ENCODE measurements around the gene GNPDA1.
"Not testable (repeated sequence)": the region's sequence is repeated elsewhere in the genome, so short reads cannot be mapped to it uniquely, and the experiment has no call there.

GNPDA1 gene

DNA sequence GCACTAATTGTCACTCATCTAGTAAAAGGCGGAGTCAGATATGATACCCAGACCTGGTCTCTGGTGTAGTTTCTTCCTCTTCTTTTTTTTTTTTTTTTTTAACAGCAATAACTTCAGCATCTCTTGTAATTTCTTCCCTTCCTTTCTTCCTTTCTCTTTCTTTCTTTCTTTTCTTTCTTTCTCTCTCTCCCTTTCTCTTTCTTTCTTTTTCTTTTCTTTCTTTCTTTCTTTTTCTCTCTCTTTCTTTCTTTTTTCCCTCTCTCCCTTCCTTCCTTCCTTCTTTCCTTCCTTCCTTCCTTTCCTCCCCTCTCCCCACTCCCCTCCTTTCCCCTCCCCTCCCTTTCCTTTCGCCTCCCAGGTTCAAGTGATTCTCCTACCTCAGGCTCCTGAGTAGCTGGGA, 25.9 kb upstream of the GNPDA1 start:
- H3K4me1 ChIP-seq (ENCODE audit: control insufficient read depth in 1 of 2, insufficient read depth in 2 of 2, low read length in 2 of 2): no peaks in the 10 kb centered on the region
- H3K4me3 ChIP-seq (ENCODE audit: low read depth in 1 of 2, low read length in 2 of 2): no peak overlapping the region
- no peaks in the 10 kb centered on the region for H3K36me3 ChIP-seq (ENCODE audit: control insufficient read depth in 1 of 2, insufficient read depth in 2 of 2, low read length in 2 of 2)
- H3K9me3 ChIP-seq (ENCODE audit: control insufficient read depth in 1 of 2, low read length in 2 of 2): no peaks in the 10 kb centered on the region
- no peak overlapping the region for H3K27ac ChIP-seq (ENCODE audit: low read length)
- H3K27me3 ChIP-seq (ENCODE audit: low read depth, low read length): no peaks in the 10 kb centered on the region

DNA sequence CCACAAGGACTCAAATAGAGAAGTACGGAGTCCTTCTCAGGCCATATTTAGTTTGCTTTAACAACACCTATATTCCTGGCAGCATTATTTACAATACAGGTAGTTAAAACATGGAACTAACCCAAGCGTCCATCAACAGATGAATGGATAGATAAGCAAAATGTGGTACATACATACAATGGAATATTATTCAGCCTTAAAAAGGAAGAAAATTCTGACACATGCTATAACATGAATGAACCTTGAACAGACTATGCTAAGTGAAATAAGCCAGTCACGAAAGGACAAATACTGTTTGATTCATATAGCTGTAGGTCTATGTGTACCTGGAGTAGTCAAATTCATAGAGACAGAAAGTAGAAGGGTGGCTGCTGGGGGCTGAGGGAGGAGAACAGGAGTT, 24.8 kb upstream of the GNPDA1 start:
- H3K36me3 ChIP-seq (ENCODE audit: control insufficient read depth in 1 of 2, insufficient read depth in 2 of 2, low read length in 2 of 2); H3K27ac ChIP-seq (ENCODE audit: low read length); H3K4me3 ChIP-seq (ENCODE audit: low read depth in 1 of 2, low read length in 2 of 2); H3K9me3 ChIP-seq (ENCODE audit: control insufficient read depth in 1 of 2, low read length in 2 of 2); H3K4me1 ChIP-seq (ENCODE audit: control insufficient read depth in 1 of 2, insufficient read depth in 2 of 2, low read length in 2 of 2); H3K27me3 ChIP-seq (ENCODE audit: low read depth, low read length): not testable (repeated sequence)

- H3K27me3 ChIP-seq (ENCODE audit: low read depth, low read length): no peaks in the 10 kb centered on the region
- no peak overlapping the region for H3K27ac ChIP-seq (ENCODE audit: low read length)
- H3K4me1 ChIP-seq (ENCODE audit: control insufficient read depth in 1 of 2, insufficient read depth in 2 of 2, low read length in 2 of 2): no peaks in the 10 kb centered on the region
- no peaks in the 10 kb centered on the region for H3K9me3 ChIP-seq (ENCODE audit: control insufficient read depth in 1 of 2, low read length in 2 of 2)
- H3K36me3 ChIP-seq (ENCODE audit: control insufficient read depth in 1 of 2, insufficient read depth in 2 of 2, low read length in 2 of 2): no peaks in the 10 kb centered on the region
- H3K4me3 ChIP-seq (ENCODE audit: low read depth in 1 of 2, low read length in 2 of 2): no peak overlapping the region
Measured at GRCh38 chr5:142036918-142037317, 24.1 kb upstream of the GNPDA1 start.

DNA sequence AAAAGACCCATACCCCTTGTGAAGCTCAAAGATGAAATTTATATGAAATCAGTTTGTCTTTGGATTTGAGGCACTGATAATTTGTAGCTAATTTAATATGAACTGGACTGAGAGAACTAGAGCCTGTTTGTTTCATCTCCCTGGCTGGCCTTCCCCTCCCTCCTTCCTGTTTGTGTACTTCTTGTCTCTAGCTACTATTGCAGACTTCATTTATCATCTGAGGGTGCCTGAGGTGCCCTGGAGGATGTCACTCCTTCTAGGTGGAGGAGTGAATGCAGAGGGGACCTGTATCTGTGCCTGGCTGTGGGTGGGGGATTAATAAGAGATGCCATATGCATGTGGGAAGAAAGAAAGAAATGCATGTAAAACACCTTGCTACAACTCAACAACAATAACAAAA, 22.2 kb upstream of the GNPDA1 start:
- H3K4me1 ChIP-seq (ENCODE audit: control insufficient read depth in 1 of 2, insufficient read depth in 2 of 2, low read length in 2 of 2): no peaks in the 10 kb centered on the region
- no peaks in the 10 kb centered on the region for H3K27me3 ChIP-seq (ENCODE audit: low read depth, low read length)
- H3K4me3 ChIP-seq (ENCODE audit: low read depth in 1 of 2, low read length in 2 of 2): no peak overlapping the region
- no peaks in the 10 kb centered on the region for H3K9me3 ChIP-seq (ENCODE audit: control insufficient read depth in 1 of 2, low read length in 2 of 2)
- H3K27ac ChIP-seq (ENCODE audit: low read length): no peak overlapping the region
- H3K36me3 ChIP-seq (ENCODE audit: control insufficient read depth in 1 of 2, insufficient read depth in 2 of 2, low read length in 2 of 2): no peaks in the 10 kb centered on the region

DNA sequence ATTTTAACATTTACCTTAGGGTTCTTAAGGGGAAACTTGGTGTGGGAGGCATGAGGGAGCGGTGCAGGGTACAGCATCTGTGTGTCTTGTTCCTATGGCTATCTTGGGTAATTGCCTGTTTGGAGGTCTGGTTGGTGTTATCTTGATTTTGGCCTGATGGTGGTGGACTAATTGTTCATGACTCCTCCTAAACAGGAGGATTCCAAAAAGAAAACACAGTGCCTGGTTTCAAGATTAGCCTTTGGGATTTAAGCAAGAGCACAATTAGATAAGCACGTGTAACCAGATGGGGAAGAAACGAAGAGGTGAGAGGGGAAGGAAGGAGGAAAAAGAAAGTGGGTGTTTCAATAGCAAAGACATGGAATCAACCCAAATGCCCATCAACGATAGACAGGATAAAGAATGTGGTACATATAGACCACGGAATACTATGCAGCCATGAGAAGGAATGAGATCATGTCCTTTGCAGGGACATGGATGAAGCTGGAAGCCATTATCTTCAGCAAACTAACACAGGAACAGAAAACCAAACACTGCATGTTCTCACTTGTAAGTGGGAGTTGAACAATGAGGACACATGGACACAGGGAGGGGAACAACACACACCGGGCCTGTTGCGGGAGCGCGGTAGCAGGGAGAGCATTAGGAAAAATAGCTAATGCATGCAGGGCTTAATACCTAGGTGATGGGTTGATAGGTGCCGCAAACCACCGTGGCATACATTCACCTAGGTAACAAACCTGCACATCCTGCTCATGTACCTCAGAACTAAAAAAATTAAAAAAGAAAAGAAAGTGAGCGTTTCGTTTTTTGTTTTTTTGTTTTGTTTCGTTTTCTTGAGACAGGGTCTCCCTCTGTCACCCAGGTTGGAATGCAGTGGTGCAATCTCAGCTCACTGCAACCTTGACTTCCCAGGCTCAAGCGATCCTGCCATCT, 21.1 kb upstream of the GNPDA1 start:
- not testable (repeated sequence) for H3K27me3 ChIP-seq (ENCODE audit: low read depth, low read length); H3K36me3 ChIP-seq (ENCODE audit: control insufficient read depth in 1 of 2, insufficient read depth in 2 of 2, low read length in 2 of 2); H3K4me3 ChIP-seq (ENCODE audit: low read depth in 1 of 2, low read length in 2 of 2); H3K4me1 ChIP-seq (ENCODE audit: control insufficient read depth in 1 of 2, insufficient read depth in 2 of 2, low read length in 2 of 2); H3K27ac ChIP-seq (ENCODE audit: low read length); H3K9me3 ChIP-seq (ENCODE audit: control insufficient read depth in 1 of 2, low read length in 2 of 2)

DNA sequence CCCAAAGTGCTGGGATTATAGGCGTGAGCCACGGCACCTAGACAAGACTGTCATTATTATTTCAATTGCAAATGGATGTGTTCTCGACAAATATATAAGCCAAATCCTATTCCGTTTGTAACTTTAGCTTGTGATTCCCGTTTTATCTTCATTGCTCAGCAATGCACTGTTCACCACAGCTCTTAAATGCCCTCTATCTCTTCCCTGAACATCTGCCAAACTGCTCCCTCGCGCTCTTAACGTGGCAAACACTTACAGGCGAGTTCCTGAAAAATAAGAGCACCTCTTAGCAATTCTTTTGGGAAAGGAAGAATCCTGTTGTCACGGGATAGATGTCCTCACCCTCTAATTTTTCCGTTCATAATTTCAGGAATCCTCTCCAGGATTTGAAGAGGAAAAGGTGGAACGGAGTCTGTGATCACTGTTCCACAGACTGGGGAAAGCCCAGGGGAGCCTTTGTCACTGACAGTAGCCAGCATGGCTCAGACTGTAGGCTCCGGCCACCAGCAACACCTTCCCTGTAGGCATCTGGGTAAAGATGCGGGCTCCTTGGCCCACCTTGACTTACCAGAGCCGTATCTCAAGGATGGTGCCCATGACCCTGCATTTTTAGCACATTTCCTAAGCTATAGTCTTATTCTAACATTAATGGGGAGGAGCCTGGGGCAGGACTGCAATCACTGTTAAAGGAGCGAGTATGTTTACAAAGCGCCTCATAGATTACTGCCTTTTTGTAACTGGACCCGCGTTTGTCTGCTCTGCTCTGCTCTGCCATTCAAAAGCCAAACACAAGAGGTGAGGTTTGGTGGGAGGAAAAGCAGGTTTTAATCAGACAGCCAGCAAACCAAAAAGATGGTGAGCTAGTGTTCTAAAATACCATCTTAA, 20.2 kb upstream of the GNPDA1 start:
- H3K27me3 ChIP-seq (ENCODE audit: low read depth, low read length): no peaks in the 10 kb centered on the region
- H3K4me3 ChIP-seq (ENCODE audit: low read depth in 1 of 2, low read length in 2 of 2): no peak overlapping the region
- H3K27ac ChIP-seq (ENCODE audit: low read length): no peak overlapping the region
- no peaks in the 10 kb centered on the region for H3K9me3 ChIP-seq (ENCODE audit: control insufficient read depth in 1 of 2, low read length in 2 of 2)
- no peaks in the 10 kb centered on the region for H3K36me3 ChIP-seq (ENCODE audit: control insufficient read depth in 1 of 2, insufficient read depth in 2 of 2, low read length in 2 of 2)
- no peaks in the 10 kb centered on the region for H3K4me1 ChIP-seq (ENCODE audit: control insufficient read depth in 1 of 2, insufficient read depth in 2 of 2, low read length in 2 of 2)

DNA sequence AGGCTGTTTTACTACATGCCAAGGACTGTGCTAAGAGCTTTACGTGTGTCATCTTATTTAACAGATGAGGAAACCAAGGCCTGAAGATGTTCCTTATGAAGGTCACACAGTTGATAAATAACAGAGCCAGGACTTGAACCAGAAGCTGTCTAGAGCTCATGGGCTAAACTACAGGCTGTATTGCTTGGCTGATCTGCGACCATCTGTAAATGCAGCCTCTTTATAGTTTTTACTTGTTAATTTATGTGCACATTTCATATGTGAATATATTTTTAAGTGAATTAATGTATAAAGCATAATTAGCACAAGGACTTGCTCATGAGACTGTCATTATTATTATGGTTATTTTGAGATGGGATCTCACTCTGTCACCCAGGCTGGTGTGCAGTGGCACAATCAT, 19.3 kb upstream of the GNPDA1 start:
- Histone ChIP-seq H3K36me3 (ENCODE audit: control insufficient read depth in 1 of 2, insufficient read depth in 2 of 2, low read length in 2 of 2) (no peaks in the 10 kb centered on the region), H3K27ac (ENCODE audit: low read length) (no peak overlapping the region), H3K4me3 (ENCODE audit: low read depth in 1 of 2, low read length in 2 of 2) (no peak overlapping the region), H3K27me3 (ENCODE audit: low read depth, low read length) (no peaks in the 10 kb centered on the region), H3K9me3 (ENCODE audit: control insufficient read depth in 1 of 2, low read length in 2 of 2) (no peaks in the 10 kb centered on the region), H3K4me1 (ENCODE audit: control insufficient read depth in 1 of 2, insufficient read depth in 2 of 2, low read length in 2 of 2) (no peaks in the 10 kb centered on the region)

DNA sequence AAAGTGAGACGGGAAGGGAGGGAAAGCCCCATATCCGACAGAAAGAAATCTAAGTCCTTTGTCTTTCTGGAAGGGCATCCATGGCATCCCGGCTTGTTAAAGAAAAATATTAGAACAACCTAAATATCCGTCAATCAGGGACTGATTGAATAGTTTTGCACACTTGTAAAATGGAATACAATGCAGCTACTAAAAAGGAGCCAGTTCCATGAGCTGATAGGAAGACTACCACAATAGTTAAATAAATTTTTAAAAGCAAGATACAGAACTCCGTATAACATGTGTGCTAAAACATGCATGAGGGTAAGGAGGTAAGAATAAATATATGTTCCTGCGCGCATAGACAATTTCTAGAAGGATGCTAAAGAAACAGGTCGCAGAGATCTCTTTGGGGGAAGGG, 12.8 kb upstream of the GNPDA1 start:
- Histone ChIP-seq H3K27ac (ENCODE audit: low read length) (peak overlapping the region; percentile 93), H3K27me3 (ENCODE audit: low read depth, low read length) (no peaks in the 10 kb centered on the region), H3K36me3 (ENCODE audit: control insufficient read depth in 1 of 2, insufficient read depth in 2 of 2, low read length in 2 of 2) (no peaks in the 10 kb centered on the region), H3K4me3 (ENCODE audit: low read depth in 1 of 2, low read length in 2 of 2) (peak overlapping the region in 1 of 2 donors; percentile 54), H3K9me3 (ENCODE audit: control insufficient read depth in 1 of 2, low read length in 2 of 2) (peaks cover 0 to 2% of the 10 kb centered on the region in 2 donors), H3K4me1 (ENCODE audit: control insufficient read depth in 1 of 2, insufficient read depth in 2 of 2, low read length in 2 of 2) (peaks cover 0 to 4% of the 10 kb centered on the region in 2 donors)

DNA sequence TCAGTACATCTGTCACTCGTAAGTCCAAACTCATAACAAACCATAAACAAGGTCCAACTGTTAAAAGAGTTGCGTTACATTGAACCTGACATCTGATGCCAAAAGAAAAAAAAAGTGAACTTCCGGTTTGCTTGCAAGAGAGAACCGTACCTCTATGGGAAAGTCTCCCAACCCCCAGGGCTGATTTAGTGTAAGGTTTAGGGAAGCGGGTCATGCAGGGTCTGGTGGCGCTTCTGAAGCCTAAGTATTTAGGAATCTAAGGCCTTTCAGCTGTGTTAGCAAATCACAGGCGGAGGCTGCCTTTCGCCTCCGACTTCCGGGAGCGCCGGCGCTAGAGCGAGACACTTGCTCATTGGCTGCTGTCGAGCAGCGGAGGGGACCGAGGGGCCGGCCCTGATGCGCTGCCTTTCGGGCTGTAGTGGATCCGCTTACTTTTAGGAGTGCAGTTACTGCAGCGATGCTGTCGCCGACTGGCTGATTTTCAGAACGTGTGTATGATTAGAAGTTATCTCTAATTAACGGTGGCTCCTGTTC, 12.0 kb upstream of the GNPDA1 start:
- Histone ChIP-seq H3K27ac (ENCODE audit: low read length) (peak overlapping the region; percentile 93), H3K4me3 (ENCODE audit: low read depth in 1 of 2, low read length in 2 of 2) (peak overlapping the region; percentile 54 to 77), H3K36me3 (ENCODE audit: control insufficient read depth in 1 of 2, insufficient read depth in 2 of 2, low read length in 2 of 2) (no peaks in the 10 kb centered on the region), H3K4me1 (ENCODE audit: control insufficient read depth in 1 of 2, insufficient read depth in 2 of 2, low read length in 2 of 2) (peaks cover 0 to 4% of the 10 kb centered on the region in 2 donors), H3K27me3 (ENCODE audit: low read depth, low read length) (no peaks in the 10 kb centered on the region), H3K9me3 (ENCODE audit: control insufficient read depth in 1 of 2, low read length in 2 of 2) (peaks cover 0 to 4% of the 10 kb centered on the region in 2 donors)

DNA sequence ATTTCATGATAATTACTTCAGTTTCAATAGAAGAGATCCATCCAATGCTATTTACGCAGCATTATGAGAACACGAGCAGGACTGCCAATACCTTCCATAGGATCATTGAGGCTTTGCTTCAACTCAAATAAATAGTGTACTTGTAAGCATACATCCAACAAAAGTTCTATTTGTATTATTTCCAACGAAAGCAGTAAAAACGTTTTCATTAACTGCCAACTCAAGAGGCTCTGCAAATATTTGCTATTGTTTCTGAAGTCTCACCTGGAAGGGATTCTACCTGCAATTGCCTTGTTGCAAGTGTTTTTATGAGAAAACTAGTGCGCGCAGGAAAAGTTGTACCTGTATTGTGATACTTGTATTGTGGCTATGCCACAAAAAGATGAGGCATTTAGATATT, 11.0 kb upstream of the GNPDA1 start:
- no peak overlapping the region for H3K4me3 ChIP-seq (ENCODE audit: low read depth in 1 of 2, low read length in 2 of 2)
- no peak overlapping the region for H3K27ac ChIP-seq (ENCODE audit: low read length)
- H3K27me3 ChIP-seq (ENCODE audit: low read depth, low read length): no peaks in the 10 kb centered on the region
- H3K36me3 ChIP-seq (ENCODE audit: control insufficient read depth in 1 of 2, insufficient read depth in 2 of 2, low read length in 2 of 2): no peaks in the 10 kb centered on the region
- H3K9me3 ChIP-seq (ENCODE audit: control insufficient read depth in 1 of 2, low read length in 2 of 2): peaks cover 0 to 4% of the 10 kb centered on the region in 2 donors
- H3K4me1 ChIP-seq (ENCODE audit: control insufficient read depth in 1 of 2, insufficient read depth in 2 of 2, low read length in 2 of 2): peaks cover 0 to 4% of the 10 kb centered on the region in 2 donors

GRCh38 chr5:142020122-142020659, 7.4 kb upstream of the GNPDA1 start:
- H3K27me3 ChIP-seq (ENCODE audit: low read depth, low read length): no peaks in the 10 kb centered on the region
- H3K27ac ChIP-seq (ENCODE audit: low read length): no peak overlapping the region
- no peaks in the 10 kb centered on the region for H3K36me3 ChIP-seq (ENCODE audit: control insufficient read depth in 1 of 2, insufficient read depth in 2 of 2, low read length in 2 of 2)
- peaks cover 0 to under 1% of the 10 kb centered on the region in 2 donors for H3K4me1 ChIP-seq (ENCODE audit: control insufficient read depth in 1 of 2, insufficient read depth in 2 of 2, low read length in 2 of 2)
- peaks cover 0 to 4% of the 10 kb centered on the region in 2 donors for H3K9me3 ChIP-seq (ENCODE audit: control insufficient read depth in 1 of 2, low read length in 2 of 2)
- H3K4me3 ChIP-seq (ENCODE audit: low read depth in 1 of 2, low read length in 2 of 2): no peak overlapping the region

All from muscle layer of duodenum (tissue), 2 donors.